SH-SY5Y (cell line): ENCODE data around the gene ELMO1.

Experiments used
- GATA2 ChIP-seq: IDR thresholded peaks from 2 replicates; pipeline ENCODE4 v1.6.1; 2011; ENCODE audit warnings: mild to moderate bottlenecking, low read depth, low read length
- GATA3 ChIP-seq: IDR thresholded peaks from 2 replicates; pipeline ENCODE4 v1.6.1; 2011; ENCODE audit warnings: low read depth, mild to moderate bottlenecking, low read length, moderate library complexity

DNA sequence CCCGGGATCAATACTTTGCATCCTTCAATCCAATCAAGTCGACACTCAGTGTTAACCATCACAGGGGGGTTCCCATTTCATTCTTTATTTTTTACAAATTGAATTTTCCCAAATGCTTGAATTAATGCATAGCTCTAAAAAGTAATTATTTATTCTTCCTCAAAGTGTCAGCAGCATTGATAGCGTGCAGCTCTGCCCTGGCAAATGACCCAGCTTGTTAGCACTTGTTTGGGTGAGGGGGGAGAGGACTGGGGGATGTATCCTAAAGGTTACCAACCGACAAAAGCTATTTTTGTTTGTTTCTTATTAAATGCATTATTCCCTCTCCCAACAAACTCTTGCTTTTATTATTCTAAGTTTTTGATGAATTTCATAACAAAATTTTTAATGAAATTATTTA is 27.0 kb upstream of the ELMO1 start:
- no peak for TF ChIP-seq GATA3
- TF ChIP-seq GATA2 = no peak
